ENCODE measurements around the gene AGAP1. TPM values are rescaled to one million over a fixed set of nuclear protein-coding genes. Genes with fewer than 3 reads are reported as not detected.

Gene AGAP1
- total and polyA plus RNA-seq, 7 donors: 4.2 to 21.6 (median 16.6) TPM

- intact Hi-C loops (cut with DNase I): no loop called here
- WGBS, 3 donors: 74 to 79% (median 78%) methylated on average over 7 of the region's 7 CpGs
- DNase-seq (no peak), ATAC-seq (no peak)
- Histone ChIP-seq H3K9me3 (no peaks in the 10 kb centered on the region), H3K4me3 (no peak overlapping the region), H3K4me1 (no peaks in the 10 kb centered on the region), H3K27me3 (ENCODE audit: insufficient read depth in 3 of 3, low read length in 2 of 3) (no peaks in the 10 kb centered on the region), H3K27ac (no peak overlapping the region), H3K36me3 (ENCODE audit: insufficient read depth in 1 of 2, low read depth in 1 of 2) (no peaks in the 10 kb centered on the region)
- TF ChIP-seq CTCF (IDR thresholded peaks at IDR 0.05): no peak
Measured at GRCh38 chr2:235836491-235836911, 342.7 kb downstream of the AGAP1 start.

- no peaks in the 10 kb centered on the region for H3K36me3 ChIP-seq (ENCODE audit: insufficient read depth in 1 of 2, low read depth in 1 of 2)
- WGBS, 3 donors: 93 to 97% (median 94%) methylated on average over 11 of the region's 11 CpGs
- no peak overlapping the region for H3K4me3 ChIP-seq
- intact Hi-C loops (cut with DNase I): no loop called here
- H3K4me1 ChIP-seq: no peaks in the 10 kb centered on the region
- TF ChIP-seq CTCF (IDR thresholded peaks at IDR 0.05): no peak
- no peak overlapping the region for H3K27ac ChIP-seq
- ATAC-seq (no peak), DNase-seq (no peak)
- no peaks in the 10 kb centered on the region for H3K9me3 ChIP-seq
- H3K27me3 ChIP-seq (ENCODE audit: insufficient read depth in 3 of 3, low read length in 2 of 3): no peaks in the 10 kb centered on the region
Measured at GRCh38 chr2:235839226-235839625, 345.4 kb downstream of the AGAP1 start.

- TF ChIP-seq CTCF (IDR thresholded peaks at IDR 0.05): no peak
- Histone ChIP-seq H3K27me3 (ENCODE audit: insufficient read depth in 3 of 3, low read length in 2 of 3) (no peaks in the 10 kb centered on the region), H3K9me3 (no peaks in the 10 kb centered on the region), H3K4me3 (no peak overlapping the region), H3K27ac (no peak overlapping the region), H3K4me1 (no peaks in the 10 kb centered on the region), H3K36me3 (ENCODE audit: insufficient read depth in 1 of 2, low read depth in 1 of 2) (no peaks in the 10 kb centered on the region)
- ATAC-seq (no peak), DNase-seq (no peak)
- intact Hi-C loops (cut with DNase I): no loop called here
- WGBS, 3 donors: 97 to 99% (median 99%) methylated on average over 4 of the region's 4 CpGs
Measured at GRCh38 chr2:235839974-235840373, 346.1 kb downstream of the AGAP1 start.

GRCh38 chr2:235841863-235842262, 348.0 kb downstream of the AGAP1 start:
- Histone ChIP-seq H3K27me3 (ENCODE audit: insufficient read depth in 3 of 3, low read length in 2 of 3) (no peaks in the 10 kb centered on the region), H3K4me3 (no peak overlapping the region), H3K9me3 (no peaks in the 10 kb centered on the region), H3K27ac (no peak overlapping the region), H3K4me1 (no peaks in the 10 kb centered on the region), H3K36me3 (ENCODE audit: insufficient read depth in 1 of 2, low read depth in 1 of 2) (no peaks in the 10 kb centered on the region)
- intact Hi-C loops (cut with DNase I): no loop called here
- DNase-seq (no peak), ATAC-seq (no peak)
- TF ChIP-seq CTCF (IDR thresholded peaks at IDR 0.05): no peak
- WGBS, 3 donors: 88 to 89% (median 88%) methylated on average over 13 of the region's 13 CpGs

- no peaks in the 10 kb centered on the region for H3K36me3 ChIP-seq (ENCODE audit: insufficient read depth in 1 of 2, low read depth in 1 of 2)
- ATAC-seq (no peak), DNase-seq (no peak)
- no peak overlapping the region for H3K4me3 ChIP-seq
- WGBS, 3 donors: 94 to 96% (median 96%) methylated on average over 13 of the region's 13 CpGs
- H3K4me1 ChIP-seq: no peaks in the 10 kb centered on the region
- no peaks in the 10 kb centered on the region for H3K9me3 ChIP-seq
- no peak overlapping the region for H3K27ac ChIP-seq
- no peak for TF ChIP-seq CTCF (IDR thresholded peaks at IDR 0.05)
- H3K27me3 ChIP-seq (ENCODE audit: insufficient read depth in 3 of 3, low read length in 2 of 3): no peaks in the 10 kb centered on the region
- intact Hi-C loops (cut with DNase I): no loop called here
Measured at GRCh38 chr2:235842941-235843340, 349.1 kb downstream of the AGAP1 start.
